NCI-H1105 (cell line): ENCODE results near the gene DNMT3A.

Experiments used
- DNase-seq: peaks from one replicate; lab custom pipeline; 2025; lab: John Stamatoyannopoulos, UW

DNMT3A gene

DNA sequence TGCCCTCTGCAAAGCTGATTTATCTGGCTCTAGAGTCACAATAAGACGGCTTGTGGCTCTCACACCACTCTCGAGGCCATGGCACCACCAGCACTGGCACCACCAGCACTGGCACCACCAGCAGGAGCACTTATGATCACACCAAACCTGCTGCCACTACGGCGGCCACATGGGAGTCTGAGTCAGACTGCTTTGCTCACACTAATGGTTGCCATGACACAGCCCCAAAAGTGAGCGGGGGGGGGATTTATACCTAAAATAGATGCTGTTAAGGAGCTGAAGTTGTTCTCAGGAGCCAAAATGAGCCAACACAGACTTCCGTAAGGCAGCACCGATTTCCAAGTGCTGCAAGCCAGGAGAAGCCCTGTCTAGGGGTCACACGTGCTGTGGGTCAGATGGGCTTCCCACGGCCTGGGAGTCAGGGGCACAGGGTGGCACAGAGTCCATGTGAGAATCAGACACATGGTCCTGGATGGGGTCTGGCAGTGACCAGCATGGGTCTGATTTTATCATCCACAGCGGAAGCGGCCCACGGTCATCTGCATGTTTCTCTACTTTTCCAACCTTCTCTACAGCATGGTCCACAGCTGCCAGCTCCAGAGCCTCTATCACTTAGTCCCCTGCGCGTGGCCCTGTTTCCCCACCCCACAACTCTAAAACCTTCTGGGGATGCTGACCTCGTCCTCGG, 16.7 kb downstream of the DNMT3A start:
- DNase-seq = no peak

DNA sequence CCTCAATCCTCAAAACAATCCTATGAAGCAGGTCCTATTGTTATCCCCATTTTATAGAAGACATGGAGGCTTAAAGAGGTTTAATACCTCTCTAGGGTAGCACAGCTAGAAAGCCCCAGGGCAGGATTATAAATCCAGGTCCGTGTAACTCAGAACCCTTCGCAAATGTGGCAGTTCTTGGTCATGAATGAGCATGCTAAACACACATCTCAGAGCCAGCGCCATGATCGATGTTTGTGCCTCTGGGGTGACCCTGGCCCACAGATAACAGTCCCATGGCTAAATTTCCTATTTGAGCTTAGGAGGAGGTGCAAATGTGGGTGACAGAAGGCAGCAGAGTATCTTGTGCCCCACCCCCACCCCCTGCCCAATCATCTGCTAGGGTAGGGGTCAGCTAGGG, 17.5 kb downstream of the DNMT3A start:
- no peak for DNase-seq

DNA sequence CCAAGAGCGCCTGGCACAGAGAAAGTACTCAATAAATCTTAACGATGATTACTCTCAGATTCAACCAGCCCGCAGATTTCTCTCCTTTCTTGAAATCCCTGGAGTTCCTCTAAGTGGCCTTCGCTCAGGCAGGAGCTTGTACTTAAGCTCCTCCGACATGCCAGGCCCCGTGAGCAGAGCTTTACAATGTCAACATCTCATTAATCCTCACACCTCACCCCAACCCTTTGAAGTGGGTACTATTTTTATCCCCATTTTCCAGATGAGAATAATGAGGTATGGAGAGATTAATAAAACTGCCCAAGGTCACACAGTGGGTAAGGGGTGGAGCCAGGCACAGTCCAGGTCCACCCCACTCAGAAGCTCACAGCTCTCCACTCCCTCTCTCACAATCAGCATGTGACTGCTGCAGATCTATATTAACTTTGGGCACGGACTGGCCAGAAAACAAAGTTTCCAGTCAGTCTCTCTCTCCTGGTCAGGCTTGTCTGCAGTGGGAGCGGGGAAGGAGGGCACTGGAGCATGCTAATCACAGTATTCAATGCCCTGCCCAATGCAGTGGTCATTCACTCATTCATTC, 18.0 kb downstream of the DNMT3A start:
- no peak for DNase-seq

DNA sequence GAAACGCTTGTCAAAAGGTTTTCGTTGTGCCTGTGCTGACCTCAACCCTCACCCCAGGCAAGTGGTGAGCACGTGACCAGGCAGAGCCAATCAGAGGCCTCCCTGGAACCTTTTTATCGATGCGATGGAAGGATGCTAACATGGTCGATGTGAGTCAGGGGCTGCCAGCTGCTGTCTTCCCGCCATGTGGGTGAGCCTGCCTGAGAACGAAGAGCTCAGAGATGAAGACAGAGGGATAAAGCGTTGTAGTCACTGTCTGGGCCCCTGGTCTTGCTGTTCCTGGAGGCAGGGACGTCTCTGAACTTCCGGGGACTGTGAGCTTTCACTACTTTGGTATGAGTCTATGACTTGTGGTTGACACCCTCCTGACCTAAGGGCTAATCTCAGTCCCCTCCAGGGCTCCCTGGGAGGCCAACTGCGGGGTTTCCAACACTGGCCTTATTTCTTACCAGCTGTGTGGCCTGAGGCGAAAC, 18.6 kb downstream of the DNMT3A start:
- DNase-seq = no peak

DNA sequence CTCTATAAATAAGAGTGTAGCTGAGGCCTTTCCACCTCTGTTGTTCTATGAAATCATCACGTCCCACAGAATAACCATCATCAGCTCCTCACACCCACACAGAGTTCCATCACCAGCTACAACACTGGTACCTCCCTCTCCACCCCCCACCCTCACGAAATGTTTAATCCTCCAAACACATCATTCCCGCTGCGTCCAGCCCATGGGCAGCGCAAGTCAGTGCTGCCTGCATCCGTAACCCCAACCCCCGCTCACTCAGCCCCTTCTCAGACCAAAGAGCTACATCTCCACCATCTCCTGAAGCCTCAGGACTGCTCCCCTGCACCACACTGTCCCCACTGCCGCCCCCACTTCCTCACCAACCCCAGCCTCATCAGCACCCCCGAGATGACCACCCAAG, 19.4 kb downstream of the DNMT3A start:
- no peak for DNase-seq

DNA sequence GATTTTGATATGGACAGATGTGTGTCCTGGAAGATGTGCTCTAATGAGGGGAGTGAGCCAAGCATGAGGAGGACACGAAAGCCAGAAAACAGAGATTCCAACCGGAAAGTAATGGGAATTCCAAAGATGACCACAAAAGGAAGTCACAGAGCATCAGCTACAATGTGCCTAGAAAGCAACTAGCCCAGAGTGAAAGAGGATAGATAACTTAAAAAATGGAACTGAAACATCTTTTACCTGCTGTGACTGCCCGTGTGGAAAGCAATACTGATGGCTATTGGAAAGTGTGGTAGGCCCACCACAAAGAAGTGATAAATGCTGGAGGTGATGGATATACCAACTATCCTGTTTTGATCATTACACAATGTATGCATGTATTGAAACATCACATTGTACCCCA, 21.6 kb downstream of the DNMT3A start:
- no peak for DNase-seq

DNA sequence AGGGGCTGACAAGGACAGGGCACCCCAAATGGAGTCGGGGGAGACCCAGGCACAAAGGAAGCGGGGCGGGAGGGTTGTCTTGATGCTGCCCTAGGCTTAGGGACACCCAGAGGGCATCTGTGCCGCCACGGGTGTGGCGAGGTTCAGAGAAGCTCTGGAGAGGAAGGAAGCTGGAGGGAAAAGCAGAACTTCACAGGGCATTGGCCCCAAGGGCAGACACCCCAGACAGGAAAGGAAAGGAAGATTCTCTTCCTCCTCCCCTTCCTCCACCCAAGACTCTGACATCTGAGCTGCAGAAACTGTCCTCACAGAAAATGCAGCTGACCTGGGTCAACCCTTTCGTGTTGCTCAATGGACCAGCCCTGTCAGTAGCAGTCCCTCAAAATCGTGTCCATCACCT, 25.6 kb downstream of the DNMT3A start:
- DNase-seq = no peak

DNA sequence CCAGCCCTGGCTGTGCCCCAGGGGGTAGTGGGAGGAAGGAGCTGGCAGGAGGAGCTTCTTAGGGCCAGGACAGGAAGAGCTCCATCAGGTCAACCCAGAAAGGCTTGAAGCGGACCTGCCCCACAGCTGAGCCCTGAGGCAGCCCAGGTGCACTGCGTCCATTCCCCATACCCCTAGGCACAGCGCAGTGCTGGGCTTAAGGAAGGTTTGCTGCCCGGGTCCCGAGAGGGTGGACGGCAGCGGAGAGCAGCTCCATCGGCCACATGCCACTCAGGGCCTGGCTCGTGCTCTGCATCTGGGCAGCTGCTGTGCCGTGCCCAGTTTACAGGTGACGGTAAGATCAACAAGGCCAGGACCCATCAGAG, 26.4 kb downstream of the DNMT3A start:
- DNase-seq = no peak

DNA sequence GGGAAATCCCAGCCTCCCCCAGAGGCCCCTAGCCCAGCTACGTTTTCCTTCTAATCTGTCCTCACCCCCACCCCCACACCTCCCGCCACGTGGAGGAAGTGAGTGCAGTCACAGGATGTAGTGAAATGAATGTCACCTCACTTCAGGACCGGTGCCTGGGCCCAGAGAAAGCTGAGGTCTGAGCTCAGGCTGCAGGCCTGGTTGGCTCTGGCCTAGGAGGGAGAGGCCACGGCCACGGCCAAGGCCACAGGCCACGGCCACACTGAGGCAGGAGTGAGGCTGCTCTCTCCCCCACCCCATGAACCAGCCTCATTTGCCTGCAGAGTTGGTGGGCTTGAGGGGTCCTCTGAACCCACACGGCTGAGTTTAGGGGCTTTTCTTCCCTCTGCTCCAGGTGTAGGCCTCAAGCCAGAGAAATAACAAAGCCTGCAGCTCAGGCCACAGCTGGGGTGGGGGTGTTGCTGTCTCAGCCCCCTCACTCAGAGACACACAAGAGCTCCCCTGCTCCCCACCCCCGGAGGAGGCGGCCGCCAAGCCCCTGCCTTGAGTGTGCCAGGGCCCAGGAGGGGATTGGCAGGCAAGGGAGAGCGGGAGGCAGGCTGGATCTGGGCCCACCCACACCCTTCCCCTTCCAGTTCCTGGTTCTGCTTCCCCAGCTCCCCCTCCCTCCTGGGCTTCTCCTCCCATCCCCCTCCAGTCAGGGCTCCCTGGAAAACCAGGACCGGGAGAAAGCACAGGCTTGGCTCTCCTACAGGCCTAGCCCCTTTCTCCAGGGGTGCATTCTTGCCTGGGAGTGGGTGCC, 27.0 kb downstream of the DNMT3A start:
- peak; percentile 10 for DNase-seq

DNA sequence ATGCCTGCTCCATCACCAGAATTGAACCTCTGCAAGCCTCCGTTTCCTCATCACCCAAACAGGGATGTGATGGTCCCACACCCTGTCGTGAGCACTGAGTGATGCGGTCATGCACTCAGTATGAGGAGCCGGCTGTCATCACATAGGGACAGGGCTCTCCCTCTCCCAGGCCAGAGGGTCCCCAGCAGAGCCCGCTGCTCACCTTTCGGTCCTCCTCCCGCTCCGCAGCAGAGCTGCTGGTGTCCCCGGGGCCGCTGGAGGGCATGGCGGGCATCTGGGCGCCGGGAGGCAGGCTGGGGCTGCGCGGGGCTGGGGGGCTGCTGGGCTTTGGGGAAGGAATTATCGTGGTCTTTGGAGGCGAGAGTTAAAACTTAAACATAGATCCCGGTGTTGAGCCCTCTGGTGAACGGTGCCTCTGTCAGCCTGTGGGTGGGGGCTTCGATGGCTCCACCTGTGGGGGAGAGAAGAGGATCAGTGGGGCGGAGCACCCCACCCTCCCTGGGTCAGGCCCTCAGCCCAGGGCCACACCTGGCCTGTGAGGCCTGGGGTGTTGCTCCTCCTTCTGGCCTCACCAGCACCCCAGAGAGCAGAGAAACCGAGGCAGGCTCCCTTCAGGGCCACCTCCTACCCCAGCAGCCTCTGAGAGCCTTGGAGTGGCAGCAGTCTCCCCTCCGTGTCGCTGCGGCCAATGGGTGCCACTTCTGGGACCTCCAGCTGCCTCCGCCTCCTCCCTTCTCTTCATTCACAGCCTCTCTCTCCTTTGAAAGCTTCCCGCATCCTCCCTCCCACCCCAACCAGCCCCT, 27.8 kb downstream of the DNMT3A start:
- no peak for DNase-seq

DNA sequence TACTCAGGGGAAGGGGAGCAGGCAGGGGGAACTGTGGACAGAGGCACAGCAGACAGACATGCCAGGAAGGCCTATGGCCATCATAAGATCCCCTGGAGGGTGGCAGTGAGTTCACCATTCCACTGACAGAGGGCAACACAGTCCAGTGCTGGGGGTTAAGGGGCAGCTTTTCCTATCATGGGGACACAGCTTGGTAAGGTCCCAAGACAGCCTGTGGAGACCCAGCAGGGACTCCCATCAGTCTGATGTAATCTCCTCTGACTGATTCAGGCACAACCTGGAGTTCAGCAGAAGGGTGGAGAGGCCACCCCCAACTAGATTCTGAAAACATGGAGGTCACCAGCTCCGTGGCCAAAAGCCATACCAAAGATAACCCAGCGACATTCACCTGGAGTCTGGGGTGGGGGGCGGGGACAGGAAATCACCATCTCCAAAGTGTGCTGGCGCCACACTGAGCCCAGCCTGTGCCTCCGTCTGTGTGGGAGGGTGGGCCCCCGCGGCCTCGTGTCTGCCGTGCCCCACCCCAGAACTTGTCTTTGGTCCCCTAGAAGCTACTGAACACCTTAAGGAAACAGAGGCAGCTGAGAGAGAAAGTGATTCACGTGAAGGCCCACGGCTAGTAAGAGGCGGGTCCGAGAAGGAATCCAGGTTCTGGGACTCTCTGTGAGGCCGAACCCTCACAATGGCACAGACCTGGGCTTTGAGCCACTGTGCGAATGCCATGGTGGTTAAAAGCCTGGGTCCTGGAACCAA, 28.6 kb downstream of the DNMT3A start:
- no peak for DNase-seq

DNA sequence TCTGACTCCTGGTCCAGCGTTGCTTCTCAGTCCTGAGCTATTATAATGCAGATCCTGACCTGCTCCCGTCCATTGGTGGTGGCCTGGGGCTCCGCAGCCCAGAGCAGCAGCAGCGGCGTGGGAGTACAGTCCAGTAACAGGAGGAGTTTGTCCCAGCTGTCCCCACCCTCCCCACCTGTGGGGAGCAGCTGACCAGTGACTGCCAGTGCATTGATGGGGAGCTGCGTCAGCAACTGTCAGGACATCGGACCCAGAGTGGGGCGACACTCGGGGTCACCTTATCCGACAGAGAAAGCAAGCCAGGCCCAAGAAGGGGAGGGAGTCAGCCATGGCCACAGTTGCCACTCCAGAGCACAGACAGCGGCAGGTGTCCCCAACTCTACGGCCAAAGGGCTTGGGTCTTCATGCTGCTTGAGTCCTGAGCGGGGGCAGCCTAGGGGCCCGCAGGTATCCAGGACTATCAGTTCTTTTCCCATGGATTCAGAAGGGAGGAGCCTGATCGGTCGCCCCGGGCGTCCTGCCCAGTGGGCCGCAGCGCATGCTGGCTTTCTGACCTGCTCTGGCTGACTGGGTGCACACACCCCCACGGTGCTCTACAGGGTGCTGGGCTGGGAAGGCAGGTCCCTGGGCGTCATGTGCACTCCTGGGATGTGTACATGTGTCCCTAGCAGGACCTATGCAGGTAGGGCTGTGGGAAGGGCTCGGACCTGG, 29.7 kb downstream of the DNMT3A start:
- DNase-seq = no peak

DNA sequence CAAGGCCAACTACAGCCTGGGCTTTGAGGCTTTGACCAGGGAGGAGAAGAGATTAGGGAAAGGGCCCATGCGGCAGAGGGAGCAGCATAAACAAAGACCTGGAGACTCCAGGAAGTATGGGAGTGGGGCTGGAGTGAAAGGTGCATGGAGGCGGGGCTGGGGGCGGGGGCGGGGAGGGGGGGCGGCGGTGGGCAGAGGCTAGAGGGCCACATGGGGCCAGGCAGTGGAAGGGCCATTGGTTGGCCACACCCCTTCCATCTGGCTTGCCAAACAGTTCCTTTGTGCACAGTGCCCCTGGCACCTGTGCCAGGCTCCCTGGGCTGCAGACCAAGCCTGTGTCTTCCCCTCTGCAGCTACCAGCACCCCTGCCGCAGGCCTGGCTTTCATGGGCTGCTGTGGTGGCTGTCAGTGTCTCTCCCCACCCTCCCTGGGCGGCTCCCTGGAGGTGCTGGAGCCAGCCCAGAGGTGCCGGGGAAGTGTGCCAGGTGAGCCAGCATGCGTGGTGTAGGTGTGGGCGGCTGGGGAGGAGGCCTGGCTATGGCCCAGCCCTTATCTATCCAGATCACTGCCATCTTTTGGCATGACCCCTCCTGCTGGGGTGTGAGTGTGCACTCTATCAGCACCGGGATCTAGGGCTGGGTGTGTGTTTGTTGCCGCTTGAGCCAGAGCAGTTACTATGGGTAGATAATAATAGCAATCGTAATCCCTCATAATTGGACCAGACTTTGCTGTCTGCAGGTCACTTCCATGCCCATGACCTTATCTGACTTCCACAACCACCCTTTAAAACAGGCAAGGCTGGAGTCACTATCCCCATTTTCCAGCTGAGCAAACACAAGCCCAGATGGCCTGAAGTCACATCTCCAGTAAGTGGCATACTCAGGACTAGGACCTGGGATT, 30.5 kb downstream of the DNMT3A start:
- DNase-seq = peak; percentile 93

DNA sequence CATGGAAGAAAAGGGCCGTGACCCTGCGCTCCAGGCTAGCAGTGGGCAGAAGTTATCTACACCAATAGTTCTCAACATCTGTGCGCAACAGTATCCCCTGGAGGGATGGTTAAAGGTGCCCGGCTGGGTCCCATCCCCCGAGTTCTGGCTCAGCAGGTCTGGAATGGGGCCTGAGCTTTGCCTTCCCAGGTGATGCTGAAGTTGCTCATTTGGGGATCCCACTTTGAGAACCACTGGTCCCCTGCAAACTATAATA, 31.1 kb downstream of the DNMT3A start:
- DNase-seq = no peak

DNA sequence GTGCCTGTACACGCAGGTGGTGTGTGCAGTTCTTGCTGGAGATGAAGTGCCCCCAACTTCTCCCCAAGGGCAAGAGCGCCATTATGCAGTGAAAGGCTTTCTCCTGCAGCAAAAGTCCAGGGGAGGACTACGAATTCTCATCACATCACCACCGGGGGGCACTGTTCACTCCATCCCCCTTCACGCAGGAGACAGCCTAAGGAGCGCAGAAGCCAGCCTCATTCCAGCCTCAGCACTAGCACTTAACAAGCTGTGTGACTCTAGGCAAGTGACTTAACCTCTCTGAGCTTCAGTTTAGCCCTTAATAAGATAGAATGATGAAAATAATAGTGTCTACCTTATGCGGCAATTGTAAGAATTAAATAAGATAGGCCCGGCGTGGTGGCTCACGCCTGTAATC, 32.3 kb downstream of the DNMT3A start:
- DNase-seq = peak; percentile 48

DNA sequence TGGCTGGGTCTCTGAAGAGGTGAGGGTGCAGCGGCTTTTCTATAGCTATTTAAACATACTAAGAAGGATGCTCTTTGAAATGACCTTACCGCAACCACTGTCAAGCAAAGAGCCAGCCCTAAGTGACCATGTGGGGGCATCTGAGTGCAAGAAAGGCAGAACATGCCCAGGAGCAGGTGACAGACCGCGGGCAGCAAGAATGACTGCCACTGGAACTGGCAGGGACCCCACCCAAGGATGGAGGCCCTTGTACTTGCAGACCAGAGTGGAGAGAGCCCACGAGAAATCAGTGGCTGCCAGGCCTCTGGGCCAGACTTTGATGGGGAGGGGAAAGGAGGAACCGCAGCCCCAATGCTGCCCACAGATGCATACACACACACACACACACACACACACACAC, 33.1 kb downstream of the DNMT3A start:
- DNase-seq = no peak

DNA sequence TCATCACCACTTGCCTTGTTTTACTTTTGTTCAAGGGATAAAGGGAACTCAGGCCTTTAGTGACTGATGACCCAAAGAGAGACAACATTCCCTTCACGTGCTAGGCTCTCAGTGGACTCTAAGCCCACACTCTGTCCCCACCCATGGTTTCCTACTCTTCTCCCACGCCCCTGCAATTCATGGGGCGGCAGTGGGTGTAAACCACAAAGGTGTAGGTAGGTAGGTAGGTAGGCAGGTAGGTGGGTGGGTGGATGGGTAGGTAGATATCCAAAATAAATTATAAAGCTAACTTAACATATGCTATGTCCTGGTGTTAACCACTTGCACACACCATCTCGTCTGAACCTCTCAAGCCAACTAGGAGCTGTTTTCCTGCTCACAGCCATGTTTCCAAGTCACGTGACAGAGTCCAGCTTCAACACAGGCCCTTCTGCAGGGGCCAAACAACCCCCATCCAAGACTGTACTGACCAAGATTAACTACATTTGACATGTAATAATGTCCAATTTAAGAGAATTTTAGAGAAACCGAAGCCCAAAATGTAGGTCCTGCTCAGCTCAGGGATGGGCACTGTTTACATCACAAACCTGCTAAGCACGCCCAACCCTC, 33.7 kb downstream of the DNMT3A start:
- no peak for DNase-seq

DNA sequence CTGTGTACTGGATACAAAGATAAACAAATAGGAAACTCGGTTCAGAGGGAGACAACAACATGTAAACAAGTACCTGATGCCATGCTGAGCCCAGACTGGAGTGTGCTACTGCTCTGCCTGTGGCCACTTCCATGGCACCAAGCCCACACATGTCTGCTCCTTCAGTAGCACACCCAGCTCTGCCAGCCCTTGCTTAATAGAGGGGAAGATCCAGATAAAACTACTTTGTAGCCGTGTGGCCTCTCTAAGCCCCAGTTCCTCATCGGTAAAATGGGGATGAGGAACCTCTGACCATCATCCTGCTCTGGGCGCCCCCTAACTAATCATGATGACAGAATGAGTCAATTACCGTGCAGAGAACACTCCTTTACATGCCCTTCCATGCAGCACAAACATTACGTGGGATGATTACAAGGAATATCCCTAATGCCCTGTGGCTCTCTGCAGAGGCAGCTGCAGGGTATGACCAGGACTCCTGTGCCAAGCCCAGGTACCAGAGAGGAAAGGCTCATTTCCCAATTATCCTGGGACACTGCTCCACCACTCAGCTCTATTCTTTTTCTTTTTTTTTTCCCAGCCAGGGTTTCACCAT, 34.9 kb downstream of the DNMT3A start:
- no peak for DNase-seq

DNA sequence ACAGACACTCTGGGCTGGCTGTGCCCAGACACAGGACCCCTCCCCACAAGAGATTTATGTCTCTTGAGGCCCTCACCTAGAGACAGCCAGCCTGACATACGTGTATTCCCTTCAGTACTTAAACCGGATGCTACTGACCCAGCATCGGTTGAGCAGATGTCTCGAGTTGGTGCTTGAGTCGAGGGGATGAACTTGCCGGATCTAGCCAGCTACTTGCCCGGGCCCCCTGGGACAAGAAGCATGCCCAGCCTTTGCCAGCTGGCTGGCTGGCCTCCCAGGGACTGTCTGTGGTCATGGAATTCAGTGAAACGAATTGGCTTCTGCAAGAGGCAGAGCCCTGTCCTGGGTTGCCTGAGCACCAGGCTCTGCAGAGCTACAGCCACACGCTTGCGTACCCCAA, 36.0 kb downstream of the DNMT3A start:
- DNase-seq = peak; percentile 16
